Measurements from ENCODE around the gene TWF2. TPM values are rescaled to one million over a fixed set of nuclear protein-coding genes. Genes with fewer than 3 reads are reported as not detected.

Gene TWF2
- total RNA-seq, 1 experiment from 2014 or later, result 44.8 TPM

- no peak overlapping the region for H3K18ac ChIP-seq (ENCODE audit: insufficient read length, low read depth, low read length)
- no peak overlapping the region for H2BK12ac ChIP-seq (ENCODE audit: insufficient read length, low read depth, low read length)
- H2BK15ac ChIP-seq (ENCODE audit: low read depth, low read length), result no peak overlapping the region
- no peak overlapping the region for H2BK20ac ChIP-seq (ENCODE audit: low read depth, low read length, poor library complexity, severe bottlenecking)
- Mint-ChIP-seq H3K27me3 (ENCODE audit: low read depth) (peaks cover 12% of the 10 kb centered on the region), H3K9me3 (no peaks in the 10 kb centered on the region), H3K27ac (no peak overlapping the region), H3K36me3 (ENCODE audit: insufficient read depth in 1 of 3, low read depth in 3 of 3) (peaks cover 3 to 8% (median 5%) of the 10 kb centered on the region in 3 experiments; a peak in 5 of 7 replicates), H3K4me3 (no peak overlapping the region), H3K4me1 (peaks cover 19 to 26% of the 10 kb centered on the region in 2 experiments)
- H3K56ac ChIP-seq (ENCODE audit: insufficient read length, low read depth, low read length), result no peak overlapping the region
- H3K79me2 ChIP-seq (ENCODE audit: insufficient read depth, low read length), result no peaks in the 10 kb centered on the region
- no peaks in the 10 kb centered on the region for H3K4me1 ChIP-seq (ENCODE audit: insufficient read depth, low read length)
- H3K9ac ChIP-seq (ENCODE audit: extremely low read depth, insufficient read length, low read length), result no peak overlapping the region
- H3K27me3 ChIP-seq (ENCODE audit: insufficient read depth, low read length), result no peaks in the 10 kb centered on the region; the same call in 1 of the 2 replicates
- DNase-seq, result no peak
- no peak overlapping the region for H3K4me2 ChIP-seq (ENCODE audit: insufficient read depth, insufficient read length, low read length)
- H2AK5ac ChIP-seq (ENCODE audit: insufficient read length, low read length), result no peak overlapping the region
- no peaks in the 10 kb centered on the region for H3K79me1 ChIP-seq (ENCODE audit: insufficient read depth, low read depth, low read length, poor library complexity, severe bottlenecking)
- peaks cover 7% of the 10 kb centered on the region for H3K23me2 ChIP-seq (ENCODE audit: insufficient read length, low read depth, low read length, poor library complexity, severe bottlenecking)
- H2AFZ ChIP-seq (ENCODE audit: low read length), result no peak overlapping the region
- H4K91ac ChIP-seq (ENCODE audit: insufficient read length, low read depth, low read length), result no peak overlapping the region
- H2BK120ac ChIP-seq (ENCODE audit: low read depth, low read length, poor library complexity, severe bottlenecking), result no peak overlapping the region
- H3K27ac ChIP-seq (ENCODE audit: insufficient read length, low read depth, low read length), result no peak overlapping the region
- no peak overlapping the region for H4K5ac ChIP-seq (ENCODE audit: insufficient read length, low read depth, low read length)
- no peaks in the 10 kb centered on the region for H3K9me3 ChIP-seq (ENCODE audit: control insufficient read depth, low read depth, low read length)
- TF ChIP-seq, protein P1, sequence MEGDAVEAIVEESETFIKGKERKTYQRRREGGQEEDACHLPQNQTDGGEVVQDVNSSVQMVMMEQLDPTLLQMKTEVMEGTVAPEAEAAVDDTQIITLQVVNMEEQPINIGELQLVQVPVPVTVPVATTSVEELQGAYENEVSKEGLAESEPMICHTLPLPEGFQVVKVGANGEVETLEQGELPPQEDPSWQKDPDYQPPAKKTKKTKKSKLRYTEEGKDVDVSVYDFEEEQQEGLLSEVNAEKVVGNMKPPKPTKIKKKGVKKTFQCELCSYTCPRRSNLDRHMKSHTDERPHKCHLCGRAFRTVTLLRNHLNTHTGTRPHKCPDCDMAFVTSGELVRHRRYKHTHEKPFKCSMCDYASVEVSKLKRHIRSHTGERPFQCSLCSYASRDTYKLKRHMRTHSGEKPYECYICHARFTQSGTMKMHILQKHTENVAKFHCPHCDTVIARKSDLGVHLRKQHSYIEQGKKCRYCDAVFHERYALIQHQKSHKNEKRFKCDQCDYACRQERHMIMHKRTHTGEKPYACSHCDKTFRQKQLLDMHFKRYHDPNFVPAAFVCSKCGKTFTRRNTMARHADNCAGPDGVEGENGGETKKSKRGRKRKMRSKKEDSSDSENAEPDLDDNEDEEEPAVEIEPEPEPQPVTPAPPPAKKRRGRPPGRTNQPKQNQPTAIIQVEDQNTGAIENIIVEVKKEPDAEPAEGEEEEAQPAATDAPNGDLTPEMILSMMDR (conservative IDR thresholded peaks at IDR 0.05), result no peak
- no peak overlapping the region for H4K8ac ChIP-seq (replicated peaks; ENCODE audit: insufficient read length, low read depth, low read length)
- H2BK5ac ChIP-seq (ENCODE audit: insufficient read length, low read length), result no peak overlapping the region
- no peak overlapping the region for H3T11ph ChIP-seq (ENCODE audit: low read length)
- no peaks in the 10 kb centered on the region for H4K20me1 ChIP-seq (ENCODE audit: control insufficient read depth, insufficient read depth, insufficient read length)
- H3K14ac ChIP-seq (ENCODE audit: insufficient read depth, low read length), result no peak overlapping the region
- no CpG with 5 or more reads among the region's 14 CpGs for WGBS (ENCODE audit: extremely low coverage, insufficient read length, low lambda C conversion rate)
- H3K4ac ChIP-seq (ENCODE audit: low read depth, low read length), result no peak overlapping the region
- H3K23ac ChIP-seq (ENCODE audit: insufficient read length, low read depth, low read length), result no peak overlapping the region
Observed at GRCh38 chr3:52194485-52195290, 44.3 kb downstream of the TWF2 start.
